K562 (cell line): Measurements from ENCODE around the gene PDE11A. TPM values are rescaled to one million over a fixed set of nuclear protein-coding genes. Genes with fewer than 3 reads are reported as not detected.

ENCODE experiments used
- COPS2 ChIP-seq: fragments of 450-650 bp; conservative IDR thresholded peaks from 2 replicates; pipeline ENCODE4 v1.6.1; 2016; ENCODE audit warnings: mild to moderate bottlenecking, moderate library complexity
- FOXM1 ChIP-seq, 2 experiments: fragments of 450-650 bp in 1 of 2; sonication (generic) in 1 of 2; formaldehyde crosslinking in 1 of 2; IDR thresholded peaks; 2 replicates each; pipeline versions ENCODE4 v1.6.1 to v1.9.0; 2017 to 2022; ENCODE audit warnings: low read depth in 2 of 2, mild to moderate bottlenecking in 2 of 2, missing genetic modification reagents in 1 of 2, moderate library complexity in 1 of 2
- HNRNPUL1 ChIP-seq: fragments of 200-400 bp; formaldehyde crosslinking; IDR thresholded peaks from 2 replicates; pipeline ENCODE4 v1.6.1; 2017; ENCODE audit warnings: low read length
- MTA1 ChIP-seq: fragments of 450-650 bp; IDR thresholded peaks from 2 replicates; pipeline ENCODE4 v1.6.1; 2017; ENCODE audit warnings: borderline replicate concordance
- NFIC ChIP-seq: fragments of 450-650 bp; IDR thresholded peaks from 2 replicates; pipeline ENCODE4 v1.6.1; 2017; ENCODE audit warnings: mild to moderate bottlenecking, inconsistent platforms
- RAD51 ChIP-seq: fragments of 450-650 bp; IDR thresholded peaks from 2 replicates; pipeline ENCODE4 v1.7.1; 2016; ENCODE audit warnings: low read depth, mild to moderate bottlenecking, borderline replicate concordance
- SAFB2 ChIP-seq: fragments of 200-400 bp; formaldehyde crosslinking; IDR thresholded peaks from 2 replicates; pipeline ENCODE4 v1.6.1; 2018; ENCODE audit warnings: borderline replicate concordance, low read length, low read depth, moderate library complexity; ENCODE audit not compliant: severe bottlenecking
- SRSF9 ChIP-seq: fragments of 200-400 bp; formaldehyde crosslinking; IDR thresholded peaks from 2 replicates; pipeline ENCODE4 v1.6.1; 2017; ENCODE audit warnings: low read depth, low read length, borderline replicate concordance
- STAG1 ChIP-seq: sonication (generic); formaldehyde crosslinking; IDR thresholded peaks from 2 replicates; pipeline ENCODE4 v1.5.0; 2020; ENCODE audit warnings: missing genetic modification reagents, borderline replicate concordance
- TBL1XR1 ChIP-seq, 2 experiments: IDR thresholded peaks; 2 replicates each; pipeline ENCODE4 v1.6.1; 2012; ENCODE audit warnings: improper control_type of control experiment in 2 of 2, low read length in 2 of 2, mild to moderate bottlenecking in 1 of 2
- ZFP30 ChIP-seq: fragments of 250-450 bp; sonication (Bioruptor Pico); IDR thresholded peaks from 2 replicates; pipeline ENCODE4 v1.8.0; 2022; ENCODE audit warnings: moderate library complexity, mild to moderate bottlenecking, inconsistent platforms, borderline replicate concordance
- ZKSCAN8 ChIP-seq: fragments of 200-800 bp; sonication (Bioruptor generic); IDR thresholded peaks from 2 replicates; pipeline ENCODE4 v1.6.1; 2016; ENCODE audit warnings: missing genetic modification characterization, missing compliant biosample characterization
- ZNF197 ChIP-seq: fragments of 200-800 bp; sonication (Bioruptor generic); IDR thresholded peaks from 2 replicates; pipeline ENCODE4 v1.6.1; 2016; ENCODE audit warnings: low read depth, missing genetic modification characterization, missing compliant biosample characterization
- ZSCAN29 ChIP-seq: fragments of 450-650 bp; IDR thresholded peaks from 2 replicates; pipeline ENCODE4 v1.6.1; 2017
- polyA plus RNA-seq, 8 experiments: library from polyadenylated mRNA; depleted of rRNA in 4 of 8; stranded (reverse) in 5 of 8; unstranded in 3 of 8; fragments of >200 nt; fragmentation: Nextera tagmentation in 2 of 8; fragmentation: Illumina TruSeq in 1 of 8; extraction: Ambion mirVana in 2 of 8; extraction: Trizol in 1 of 8; gene quantifications; 2 replicates each; pipeline versions ENCODE4 v1.2.1 to v1.2.3, GENCODE V29; 2011 to 2014; ENCODE audit warnings: inconsistent platforms in 1 of 8, missing spikeins in 1 of 8
- total RNA-seq, 7 experiments: library from RNA; depleted of rRNA in 6 of 7; stranded (reverse); fragments of >200 nt in 6 of 7; fragmentation: Illumina TruSeq in 2 of 7; extraction: Trizol in 2 of 7; gene quantifications; 2 replicates each; pipeline versions ENCODE4 v1.2.1 to v1.2.3, GENCODE V29; 2011 to 2021; ENCODE audit warnings: low replicate concordance in 1 of 7
- TF ChIP-seq, protein P1 (sequence below): fragments of 450-650 bp; IDR thresholded peaks from 2 replicates; pipeline ENCODE4 v1.6.1; 2018; ENCODE audit warnings: mild to moderate bottlenecking, low read depth; ENCODE audit not compliant: partially characterized antibody
- TF ChIP-seq, protein P2 (sequence below): fragments of 250-450 bp; sonication (Bioruptor Pico); IDR thresholded peaks from 2 replicates; pipeline ENCODE4 v1.8.0; 2021; ENCODE audit warnings: mild to moderate bottlenecking, moderate library complexity
- TF ChIP-seq, protein P3 (sequence below): fragments of 450-650 bp; formaldehyde crosslinking; IDR thresholded peaks from 2 replicates; pipeline ENCODE4 v1.4.0; 2020; ENCODE audit warnings: mild to moderate bottlenecking
- TF ChIP-seq, protein P4 (sequence below): fragments of 200-800 bp; sonication (Bioruptor generic); IDR thresholded peaks from 2 replicates; pipeline ENCODE4 v1.6.1; 2017; ENCODE audit warnings: missing genetic modification characterization, missing compliant biosample characterization
- TF ChIP-seq, protein P5 (sequence below): fragments of 250-450 bp; sonication (Bioruptor Pico); IDR thresholded peaks from 2 replicates; pipeline ENCODE4 v1.5.0; 2021

PDE11A gene
- total and polyA plus RNA-seq, 9 of the 15 experiments (the other 6 are each of a cell fraction or from before 2014, with no cell fraction given), result 3.2 to 22.1 (median 5.7) TPM

DNA sequence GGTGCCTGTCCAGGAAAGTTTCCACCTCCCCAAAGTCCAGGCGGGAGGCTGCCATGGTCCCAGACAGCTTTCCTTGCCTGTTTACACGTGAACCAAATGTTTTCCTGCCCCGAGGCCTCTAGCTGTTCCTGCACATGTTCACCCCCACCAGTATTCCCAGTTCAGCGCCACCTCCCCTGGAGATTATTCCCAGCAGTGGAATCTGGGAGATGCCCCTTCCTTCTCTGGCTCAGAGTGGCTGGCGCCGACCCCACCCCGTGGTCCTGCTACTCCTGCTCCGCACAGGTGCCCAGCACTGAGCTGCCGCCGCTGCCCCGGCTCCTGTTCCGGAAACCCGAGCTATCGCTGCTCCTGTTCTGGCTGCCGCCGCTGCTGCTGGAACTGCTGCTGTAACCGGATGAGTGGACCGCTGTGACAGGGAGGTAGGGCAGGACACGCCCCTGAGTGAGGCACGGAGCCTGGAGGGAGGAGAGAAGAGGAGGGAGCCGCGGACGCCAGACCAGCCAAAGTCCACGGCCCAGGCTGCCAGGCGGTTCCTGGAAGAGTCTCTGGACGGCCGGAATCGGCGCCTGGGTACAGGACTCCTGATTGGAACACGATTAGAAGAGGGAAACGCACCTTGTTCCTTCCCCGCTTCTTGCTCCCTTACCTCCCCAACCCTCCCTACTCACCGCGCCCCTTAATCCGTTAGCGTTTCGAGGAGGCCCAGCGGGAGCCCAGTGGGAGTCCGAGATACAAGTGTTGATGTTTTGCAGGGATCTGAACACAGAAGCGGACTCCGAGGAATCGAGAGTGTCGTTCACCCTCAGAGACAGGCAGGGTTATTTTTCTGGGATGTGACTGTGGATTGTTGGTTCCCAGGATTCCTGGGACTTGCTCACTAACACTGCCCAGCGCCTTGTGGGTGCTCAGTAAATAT, at the start of gene PDE11A (continued):
- TF ChIP-seq, protein P1, sequence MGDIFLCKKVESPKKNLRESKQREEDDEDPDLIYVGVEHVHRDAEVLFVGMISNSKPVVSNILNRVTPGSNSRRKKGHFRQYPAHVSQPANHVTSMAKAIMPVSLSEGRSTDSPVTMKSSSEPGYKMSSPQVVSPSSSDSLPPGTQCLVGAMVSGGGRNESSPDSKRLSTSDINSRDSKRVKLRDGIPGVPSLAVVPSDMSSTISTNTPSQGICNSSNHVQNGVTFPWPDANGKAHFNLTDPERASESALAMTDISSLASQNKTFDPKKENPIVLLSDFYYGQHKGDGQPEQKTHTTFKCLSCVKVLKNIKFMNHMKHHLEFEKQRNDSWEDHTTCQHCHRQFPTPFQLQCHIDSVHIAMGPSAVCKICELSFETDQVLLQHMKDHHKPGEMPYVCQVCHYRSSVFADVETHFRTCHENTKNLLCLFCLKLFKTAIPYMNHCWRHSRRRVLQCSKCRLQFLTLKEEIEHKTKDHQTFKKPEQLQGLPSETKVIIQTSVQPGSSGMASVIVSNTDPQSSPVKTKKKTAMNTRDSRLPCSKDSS, result no peak
- TF ChIP-seq SRSF9 (no peak), RAD51 (no peak), FOXM1 (IDR thresholded peaks at IDR 0.05; ENCODE audit: low read depth) (no peak), FOXM1 (CRISPR knock-in tag; IDR thresholded peaks at IDR 0.05; ENCODE audit: low read depth) (no peak), SAFB2 (no peak), HNRNPUL1 (no peak), ZSCAN29 (0 out of 2 replicates have a peak, but pooled peaks have one; percentile 42), STAG1 (CRISPR knock-in tag) (no peak), ZNF197 (CRISPR knock-in tag) (no peak), COPS2 (no peak), ZKSCAN8 (CRISPR knock-in tag) (no peak), MTA1 (0 out of 2 replicates have a peak, but pooled peaks have one; percentile 14), ZFP30 (CRISPR knock-in tag) (no peak), NFIC (peak; percentile 21; the same call in 1 of the 2 replicates), TBL1XR1 (IDR thresholded peaks at IDR 0.05; ENCODE audit: low read length in 2 of 2) (no peak; a peak in 1 of 4 replicates)
- TF ChIP-seq, protein P2, sequence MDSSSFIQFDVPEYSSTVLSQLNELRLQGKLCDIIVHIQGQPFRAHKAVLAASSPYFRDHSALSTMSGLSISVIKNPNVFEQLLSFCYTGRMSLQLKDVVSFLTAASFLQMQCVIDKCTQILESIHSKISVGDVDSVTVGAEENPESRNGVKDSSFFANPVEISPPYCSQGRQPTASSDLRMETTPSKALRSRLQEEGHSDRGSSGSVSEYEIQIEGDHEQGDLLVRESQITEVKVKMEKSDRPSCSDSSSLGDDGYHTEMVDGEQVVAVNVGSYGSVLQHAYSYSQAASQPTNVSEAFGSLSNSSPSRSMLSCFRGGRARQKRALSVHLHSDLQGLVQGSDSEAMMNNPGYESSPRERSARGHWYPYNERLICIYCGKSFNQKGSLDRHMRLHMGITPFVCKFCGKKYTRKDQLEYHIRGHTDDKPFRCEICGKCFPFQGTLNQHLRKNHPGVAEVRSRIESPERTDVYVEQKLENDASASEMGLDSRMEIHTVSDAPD (CRISPR knock-in tag), result no peak
- TF ChIP-seq, protein P3, sequence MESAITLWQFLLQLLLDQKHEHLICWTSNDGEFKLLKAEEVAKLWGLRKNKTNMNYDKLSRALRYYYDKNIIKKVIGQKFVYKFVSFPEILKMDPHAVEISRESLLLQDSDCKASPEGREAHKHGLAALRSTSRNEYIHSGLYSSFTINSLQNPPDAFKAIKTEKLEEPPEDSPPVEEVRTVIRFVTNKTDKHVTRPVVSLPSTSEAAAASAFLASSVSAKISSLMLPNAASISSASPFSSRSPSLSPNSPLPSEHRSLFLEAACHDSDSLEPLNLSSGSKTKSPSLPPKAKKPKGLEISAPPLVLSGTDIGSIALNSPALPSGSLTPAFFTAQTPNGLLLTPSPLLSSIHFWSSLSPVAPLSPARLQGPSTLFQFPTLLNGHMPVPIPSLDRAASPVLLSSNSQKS (CRISPR knock-in tag), result no peak
- TF ChIP-seq, protein P4, sequence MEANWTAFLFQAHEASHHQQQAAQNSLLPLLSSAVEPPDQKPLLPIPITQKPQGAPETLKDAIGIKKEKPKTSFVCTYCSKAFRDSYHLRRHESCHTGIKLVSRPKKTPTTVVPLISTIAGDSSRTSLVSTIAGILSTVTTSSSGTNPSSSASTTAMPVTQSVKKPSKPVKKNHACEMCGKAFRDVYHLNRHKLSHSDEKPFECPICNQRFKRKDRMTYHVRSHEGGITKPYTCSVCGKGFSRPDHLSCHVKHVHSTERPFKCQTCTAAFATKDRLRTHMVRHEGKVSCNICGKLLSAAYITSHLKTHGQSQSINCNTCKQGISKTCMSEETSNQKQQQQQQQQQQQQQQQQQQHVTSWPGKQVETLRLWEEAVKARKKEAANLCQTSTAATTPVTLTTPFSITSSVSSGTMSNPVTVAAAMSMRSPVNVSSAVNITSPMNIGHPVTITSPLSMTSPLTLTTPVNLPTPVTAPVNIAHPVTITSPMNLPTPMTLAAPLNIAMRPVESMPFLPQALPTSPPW (CRISPR knock-in tag), result peak; percentile 46; the same call in 1 of the 2 replicates
- TF ChIP-seq, protein P5, sequence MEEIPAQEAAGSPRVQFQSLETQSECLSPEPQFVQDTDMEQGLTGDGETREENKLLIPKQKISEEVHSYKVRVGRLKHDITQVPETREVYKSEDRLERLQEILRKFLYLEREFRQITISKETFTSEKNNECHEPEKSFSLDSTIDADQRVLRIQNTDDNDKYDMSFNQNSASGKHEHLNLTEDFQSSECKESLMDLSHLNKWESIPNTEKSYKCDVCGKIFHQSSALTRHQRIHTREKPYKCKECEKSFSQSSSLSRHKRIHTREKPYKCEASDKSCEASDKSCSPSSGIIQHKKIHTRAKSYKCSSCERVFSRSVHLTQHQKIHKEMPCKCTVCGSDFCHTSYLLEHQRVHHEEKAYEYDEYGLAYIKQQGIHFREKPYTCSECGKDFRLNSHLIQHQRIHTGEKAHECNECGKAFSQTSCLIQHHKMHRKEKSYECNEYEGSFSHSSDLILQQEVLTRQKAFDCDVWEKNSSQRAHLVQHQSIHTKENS (CRISPR knock-in tag), result no peak
